Measurements from ENCODE around the gene TGFB1I1.

TGFB1I1 gene

GRCh38 chr16:31452631-31453106, 19.3 kb upstream of the TGFB1I1 start:
- DNase-seq (ENCODE audit: low spot score): no peak

- no peak for DNase-seq (ENCODE audit: low spot score)
Observed at GRCh38 chr16:31453255-31454204, 18.4 kb upstream of the TGFB1I1 start.

- DNase-seq (ENCODE audit: low spot score): peak; percentile 25
Observed at GRCh38 chr16:31455601-31456314, 16.2 kb upstream of the TGFB1I1 start.

- no peak for DNase-seq (ENCODE audit: low spot score)
Observed at GRCh38 chr16:31456988-31457360, 15.0 kb upstream of the TGFB1I1 start.

- DNase-seq (ENCODE audit: low spot score): peak; percentile 48
Observed at GRCh38 chr16:31458073-31458843, 13.7 kb upstream of the TGFB1I1 start.

GRCh38 chr16:31458844-31459686, 12.9 kb upstream of the TGFB1I1 start, which contains the start of gene ARMC5:
Gene ARMC5, plus strand, starts transcription at chr16:31459501. Its CDS starts 24 bp downstream, at chr16:31459525.
- peak; percentile 97 for DNase-seq (ENCODE audit: low spot score)

- peak; percentile 100 for DNase-seq (ENCODE audit: low spot score)
Observed at GRCh38 chr16:31459687-31460581, 12.0 kb upstream of the TGFB1I1 start.

GRCh38 chr16:31460582-31461002, 11.4 kb upstream of the TGFB1I1 start:
- peak; percentile 56 for DNase-seq (ENCODE audit: low spot score)

- no peak for DNase-seq (ENCODE audit: low spot score)
Observed at GRCh38 chr16:31461201-31461920, 10.6 kb upstream of the TGFB1I1 start.

GRCh38 chr16:31461921-31462804, 9.8 kb upstream of the TGFB1I1 start:
- DNase-seq (ENCODE audit: low spot score): no peak

- no peak for DNase-seq (ENCODE audit: low spot score)
Observed at GRCh38 chr16:31464348-31464769, 7.6 kb upstream of the TGFB1I1 start.

- DNase-seq (ENCODE audit: low spot score): no peak
Observed at GRCh38 chr16:31464781-31465260, 7.1 kb upstream of the TGFB1I1 start.

- DNase-seq (ENCODE audit: low spot score): no peak
Observed at GRCh38 chr16:31465788-31466370, 6.1 kb upstream of the TGFB1I1 start.

- no peak for DNase-seq (ENCODE audit: low spot score)
Observed at GRCh38 chr16:31466381-31466841, 5.5 kb upstream of the TGFB1I1 start.

GRCh38 chr16:31467151-31467773, 4.7 kb upstream of the TGFB1I1 start:
- DNase-seq (ENCODE audit: low spot score): no peak

- DNase-seq (ENCODE audit: low spot score): no peak
Observed at GRCh38 chr16:31467858-31468257, 4.1 kb upstream of the TGFB1I1 start.

- no peak for DNase-seq (ENCODE audit: low spot score)
Observed at GRCh38 chr16:31470615-31471014, 1.3 kb upstream of the TGFB1I1 start.

All from CD4-positive, alpha-beta T cell treated with Interleukin-15 for 4 hours (primary cell).